HCT116 (cell line): ENCODE measurements around the gene MAN1A1. TPM values are rescaled to one million over a fixed set of nuclear protein-coding genes. Genes with fewer than 3 reads are reported as not detected.

Experiments used
- ATAC-seq: fragments of 200-7000 bp; cut with Tn5 transposase; 2 replicates; pipeline ENCODE4 v1.9.1; 2020; ENCODE audit warnings: mild to moderate bottlenecking, moderate library complexity
- BruUV-seq: library from RNA; stranded (reverse); fragments of 400-500 nt; replicated peaks from 2 replicates; lab custom pipeline; 2021; lab: Mats Ljungman, UMichigan
- CTCF ChIA-PET: fragments of 300-600 bp; sonication (Branson Sonifier 250); formaldehyde crosslinking; loops from one replicate; lab custom pipeline; 2021; ENCODE audit warnings: antibody characterized with exemption; lab: Charles Lee
- POLR2A ChIA-PET: fragments of 300-600, 350-600 bp; sonication (Branson Sonifier 250); formaldehyde crosslinking; loops from one replicate; lab custom pipeline; 2021; ENCODE audit warnings: antibody characterized with exemption; lab: Charles Lee
- RAD21 ChIA-PET, 2 experiments: fragments of 300-600 bp; sonication (Branson Sonifier 250); formaldehyde crosslinking; loops; one replicate each; lab custom pipeline; 2023; ENCODE audit warnings: low total read pairs in 2 of 2; ENCODE audit not compliant: uncharacterized antibody in 2 of 2, unreplicated experiment in 2 of 2, low non-redundant PET in 1 of 2; lab: Charles Lee
- DNase-seq: peaks from one replicate; pipeline ENCODE4 v3.0.0-alpha.2; 2010; ENCODE audit warnings: low read depth, low spot score
- H2AFZ ChIP-seq: fragments of 200-600 bp; shearing (Covaris generic), sonication (generic); 2 replicates; pipeline ENCODE4 v1.6.1; 2017; ENCODE audit warnings: low read depth, mixed run types, mixed read lengths, antibody characterized with exemption, low read length; ENCODE audit not compliant: poor library complexity, severe bottlenecking
- H3K27ac ChIP-seq: 2 replicates; pipeline ENCODE4 v1.5.1; 2012; ENCODE audit warnings: low read depth, low read length
- H3K27me3 ChIP-seq: fragments of 200-600 bp; sonication (generic); 2 replicates; pipeline ENCODE4 v1.6.1; 2016; ENCODE audit warnings: mixed run types, low read length, mixed read lengths; ENCODE audit not compliant: insufficient read depth
- H3K36me3 ChIP-seq, 2 experiments: fragments of 200-500 bp in 1 of 2; fragments of 200-600 bp in 1 of 2; sonication (Bioruptor generic) in 1 of 2; sonication (generic) in 1 of 2; 2 replicates each; pipeline versions ENCODE4 v1.5.1 to v1.6.1; 2014 to 2016; ENCODE audit warnings: low read length in 2 of 2, inconsistent platforms in 1 of 2, mixed read lengths in 1 of 2, mixed run types in 1 of 2; ENCODE audit not compliant: insufficient read depth in 2 of 2, control insufficient read depth in 1 of 2
- H3K4me1 ChIP-seq, 2 experiments: fragments of 200-600 bp in 1 of 2; sonication (generic) in 1 of 2; 2 replicates each; pipeline versions ENCODE4 v1.5.1 to v1.6.1; 2012 to 2017; ENCODE audit warnings: low read length in 2 of 2, inconsistent platforms in 1 of 2, mild to moderate bottlenecking in 1 of 2, mixed read lengths in 1 of 2, mixed run types in 1 of 2, moderate library complexity in 1 of 2; ENCODE audit not compliant: insufficient read depth in 2 of 2, control insufficient read depth in 1 of 2
- H3K4me2 ChIP-seq: fragments of 200-600 bp; sonication (generic); 2 replicates; pipeline ENCODE4 v1.6.1; 2017; ENCODE audit warnings: mixed run types, low read length, mixed read lengths
- H3K4me3 ChIP-seq, 2 experiments: fragments of 200-600 bp in 1 of 2; sonication (generic) in 1 of 2; replicated peaks in 1 of 2; 2 replicates each; pipeline ENCODE4 v1.5.1; 2011 to 2016; ENCODE audit warnings: low read length in 2 of 2, control low read depth in 1 of 2, low read depth in 1 of 2, mild to moderate bottlenecking in 1 of 2, mixed read lengths in 1 of 2, mixed run types in 1 of 2
- H3K79me2 ChIP-seq: fragments of 200-600 bp; sonication (generic); 2 replicates; pipeline ENCODE4 v1.6.1; 2017; ENCODE audit warnings: mild to moderate bottlenecking, mixed run types, low read length, moderate library complexity, mixed read lengths; ENCODE audit not compliant: insufficient read depth
- H3K9ac ChIP-seq: fragments of 200-600 bp; sonication (generic); 2 replicates; pipeline ENCODE4 v1.6.1; 2016; ENCODE audit warnings: low read length, mixed read lengths
- H3K9me2 ChIP-seq: fragments of 200-600 bp; sonication (generic), shearing (Covaris generic); 2 replicates; pipeline ENCODE4 v1.6.1; 2017; ENCODE audit warnings: mixed run types, mild to moderate bottlenecking, moderate library complexity; ENCODE audit not compliant: insufficient read depth
- H3K9me3 ChIP-seq, 2 experiments: fragments of 200-500 bp in 1 of 2; fragments of 200-600 bp in 1 of 2; sonication (Bioruptor generic) in 1 of 2; sonication (generic) in 1 of 2; 2 replicates each; pipeline ENCODE4 v1.6.1; 2014 to 2017; ENCODE audit warnings: low read length in 2 of 2, mixed read lengths in 2 of 2, inconsistent platforms in 1 of 2, low read depth in 1 of 2, mild to moderate bottlenecking in 1 of 2, mixed run types in 1 of 2, moderate library complexity in 1 of 2; ENCODE audit not compliant: control insufficient read depth in 1 of 2, insufficient read depth in 1 of 2
- H4K20me1 ChIP-seq: fragments of 200-600 bp; sonication (generic), shearing (Covaris generic); 2 replicates; pipeline ENCODE4 v1.6.1; 2017; ENCODE audit warnings: mixed run types, mild to moderate bottlenecking, moderate library complexity; ENCODE audit not compliant: insufficient read depth
- ATF3 ChIP-seq: IDR thresholded peaks from 2 replicates; pipeline ENCODE4 v1.6.1; 2012
- CBX3 ChIP-seq: IDR thresholded peaks from 2 replicates; pipeline ENCODE4 v1.6.1; 2012; ENCODE audit warnings: low read depth
- CEBPB ChIP-seq: IDR thresholded peaks from 2 replicates; pipeline ENCODE4 v1.6.1; 2012; ENCODE audit warnings: low read depth
- EGR1 ChIP-seq: IDR thresholded peaks from 2 replicates; pipeline ENCODE4 v1.6.1; 2012; ENCODE audit warnings: low read depth
- ELF1 ChIP-seq: IDR thresholded peaks from 2 replicates; pipeline ENCODE4 v1.6.1; 2012; ENCODE audit warnings: low read depth, borderline replicate concordance
- FOSL1 ChIP-seq: IDR thresholded peaks from 2 replicates; pipeline ENCODE4 v1.6.1; 2012; ENCODE audit warnings: low read depth
- JUND ChIP-seq: IDR thresholded peaks from 2 replicates; pipeline ENCODE4 v1.6.1; 2012
- POLR2A ChIP-seq: IDR thresholded peaks from 2 replicates; pipeline ENCODE4 v1.7.0; 2011; ENCODE audit warnings: borderline replicate concordance; ENCODE audit not compliant: insufficient read depth, insufficient read length; ENCODE audit errors: extremely low read depth
- REST ChIP-seq: IDR thresholded peaks from 2 replicates; pipeline ENCODE4 v1.6.1; 2012; ENCODE audit warnings: low read depth
- TCF7L2 ChIP-seq: IDR thresholded peaks from 2 replicates; pipeline ENCODE4 v1.7.0; 2011; ENCODE audit warnings: borderline replicate concordance, inconsistent platforms; ENCODE audit not compliant: insufficient read depth, insufficient read length; ENCODE audit errors: extremely low read depth
- YY1 ChIP-seq: IDR thresholded peaks from 2 replicates; pipeline ENCODE4 v1.6.1; 2011; ENCODE audit warnings: low read length, low read depth, moderate library complexity, mild to moderate bottlenecking; ENCODE audit not compliant: insufficient replicate concordance; ENCODE audit errors: extremely low read depth
- ZBTB33 ChIP-seq: IDR thresholded peaks from 2 replicates; pipeline ENCODE4 v1.6.1; 2011; ENCODE audit warnings: mild to moderate bottlenecking, low read length, moderate library complexity; ENCODE audit not compliant: insufficient replicate concordance; ENCODE audit errors: extremely low read depth
- ZFX ChIP-seq: fragments of 450-650 bp; IDR thresholded peaks from 2 replicates; pipeline ENCODE4 v1.6.1; 2017
- intact Hi-C: fragments of 100-400 bp; cut with micrococcal nuclease; formaldehyde crosslinking; loops from 2 replicates; pipeline ENCODE4 v1.10.0; 2022
- total RNA-seq: library from RNA; stranded (reverse); gene quantifications from one replicate; pipeline ENCODE4 v1.2.1, GENCODE V29; 2021; ENCODE audit not compliant: unreplicated experiment

The MAN1A1 gene
- total RNA-seq, 1 experiment from 2014 or later: 46.0 TPM

- H4K20me1 ChIP-seq: no peaks in the 10 kb centered on the region
- peak overlapping the region; percentile 54 for H3K27ac ChIP-seq
- TF ChIP-seq JUND (0 out of 2 replicates have a peak, but pooled peaks have one; percentile 6), FOSL1 (no peak), ATF3 (no peak)
- no peak overlapping the region for H3K4me3 ChIP-seq
- DNase-seq: no peak
- no peaks in the 10 kb centered on the region for H3K79me2 ChIP-seq
- POLR2A ChIA-PET: no interaction called here
- H2AFZ ChIP-seq: no peak overlapping the region
- no peaks in the 10 kb centered on the region for H3K27me3 ChIP-seq
- RAD21 ChIA-PET: no interaction called here
- CTCF ChIA-PET: no interaction called here
- H3K36me3 ChIP-seq: no peaks in the 10 kb centered on the region; a peak in 1 of 4 replicates
- H3K9me3 ChIP-seq: peaks cover 0 to 3% of the 10 kb centered on the region in 2 experiments; a peak in 1 of 4 replicates
- no peaks in the 10 kb centered on the region for H3K9me2 ChIP-seq
- H3K4me2 ChIP-seq: peak overlapping the region; percentile 21
- peaks cover 16 to 31% of the 10 kb centered on the region in 2 experiments for H3K4me1 ChIP-seq
- peak; percentile 65 for ATAC-seq
- intact Hi-C loops: no loop called here
- H3K9ac ChIP-seq: no peak overlapping the region
- BruUV-seq: no TSS peak
Measured at GRCh38 chr6:119240257-119241110, 109.1 kb downstream of the MAN1A1 start.

GRCh38 chr6:119237177-119237715 lies 112.3 kb downstream of the MAN1A1 start:
- no peaks in the 10 kb centered on the region; a peak in 1 of 4 replicates for H3K36me3 ChIP-seq
- no peak overlapping the region for H3K9ac ChIP-seq
- ATAC-seq (no peak), DNase-seq (no peak)
- ChIA-PET POLR2A (no interaction called here), CTCF (no interaction called here), RAD21 (no interaction called here)
- H3K9me3 ChIP-seq: peaks cover 0 to 3% of the 10 kb centered on the region in 2 experiments; a peak in 1 of 4 replicates
- peaks cover 16 to 35% of the 10 kb centered on the region in 2 experiments for H3K4me1 ChIP-seq
- H2AFZ ChIP-seq: no peak overlapping the region
- no peak overlapping the region for H3K27ac ChIP-seq
- no TSS peak for BruUV-seq
- H3K27me3 ChIP-seq: no peaks in the 10 kb centered on the region
- TF ChIP-seq POLR2A (no peak), ZFX (no peak), ZBTB33 (no peak), REST (no peak), TCF7L2 (no peak), EGR1 (no peak), CBX3 (no peak), FOSL1 (no peak), CEBPB (no peak), YY1 (no peak), JUND (no peak), ELF1 (no peak)
- no peaks in the 10 kb centered on the region for H3K9me2 ChIP-seq
- no peak overlapping the region for H3K4me3 ChIP-seq
- H3K4me2 ChIP-seq: no peak overlapping the region
- no peaks in the 10 kb centered on the region for H4K20me1 ChIP-seq
- no peaks in the 10 kb centered on the region for H3K79me2 ChIP-seq
- intact Hi-C loops: no loop called here
